Chondrocyte (in vitro differentiated cells): ENCODE data around the gene RSF1. TPM values are rescaled to one million over a fixed set of nuclear protein-coding genes. Genes with fewer than 3 reads are reported as not detected.
"Not testable (repeated sequence)": the region's sequence is repeated elsewhere in the genome, so short reads cannot be mapped to it uniquely, and the experiment has no call there.

Source experiments
- DNase-seq: peaks from one replicate; pipeline ENCODE4 v3.0.0; 2021; ENCODE audit warnings: mixed read lengths, low spot score
- H3K27ac Mint-ChIP-seq: one replicate; pipeline ENCODE4 v1.8.0; 2021; ENCODE audit warnings: mild to moderate bottlenecking, moderate library complexity, mixed read lengths; ENCODE audit not compliant: unreplicated experiment
- H3K27me3 Mint-ChIP-seq: 2 replicates; pipeline ENCODE4 v1.8.0; 2021; ENCODE audit warnings: low read depth, mixed read lengths
- H3K36me3 Mint-ChIP-seq: 2 replicates; pipeline ENCODE4 v1.8.0; 2021; ENCODE audit warnings: low read depth, mixed read lengths
- H3K4me1 Mint-ChIP-seq: 2 replicates; pipeline ENCODE4 v1.8.0; 2021; ENCODE audit warnings: low read depth, mild to moderate bottlenecking, mixed read lengths
- H3K4me3 Mint-ChIP-seq: one replicate; pipeline ENCODE4 v1.8.0; 2021; ENCODE audit warnings: mild to moderate bottlenecking, moderate library complexity, mixed read lengths; ENCODE audit not compliant: unreplicated experiment
- H3K9me3 Mint-ChIP-seq: 2 replicates; pipeline ENCODE4 v1.8.0; 2021; ENCODE audit warnings: low read depth, mixed read lengths
- long read RNA-seq: library from polyadenylated mRNA; stranded (forward); transcript quantifications from one replicate; pipeline ENCODE4 v2.0.0, GENCODE V29; 2021
- total RNA-seq: library from RNA; stranded (reverse); gene quantifications from 3 replicates; pipeline ENCODE4 v1.2.1, GENCODE V29; 2021
- TF ChIP-seq, protein P1 (sequence below): fragments of 200-600 bp; sonication (generic); IDR thresholded peaks from 2 replicates; pipeline ENCODE4 v1.5.0; 2021; ENCODE audit warnings: antibody characterized with exemption, mild to moderate bottlenecking, moderate library complexity

Gene RSF1, protein sequence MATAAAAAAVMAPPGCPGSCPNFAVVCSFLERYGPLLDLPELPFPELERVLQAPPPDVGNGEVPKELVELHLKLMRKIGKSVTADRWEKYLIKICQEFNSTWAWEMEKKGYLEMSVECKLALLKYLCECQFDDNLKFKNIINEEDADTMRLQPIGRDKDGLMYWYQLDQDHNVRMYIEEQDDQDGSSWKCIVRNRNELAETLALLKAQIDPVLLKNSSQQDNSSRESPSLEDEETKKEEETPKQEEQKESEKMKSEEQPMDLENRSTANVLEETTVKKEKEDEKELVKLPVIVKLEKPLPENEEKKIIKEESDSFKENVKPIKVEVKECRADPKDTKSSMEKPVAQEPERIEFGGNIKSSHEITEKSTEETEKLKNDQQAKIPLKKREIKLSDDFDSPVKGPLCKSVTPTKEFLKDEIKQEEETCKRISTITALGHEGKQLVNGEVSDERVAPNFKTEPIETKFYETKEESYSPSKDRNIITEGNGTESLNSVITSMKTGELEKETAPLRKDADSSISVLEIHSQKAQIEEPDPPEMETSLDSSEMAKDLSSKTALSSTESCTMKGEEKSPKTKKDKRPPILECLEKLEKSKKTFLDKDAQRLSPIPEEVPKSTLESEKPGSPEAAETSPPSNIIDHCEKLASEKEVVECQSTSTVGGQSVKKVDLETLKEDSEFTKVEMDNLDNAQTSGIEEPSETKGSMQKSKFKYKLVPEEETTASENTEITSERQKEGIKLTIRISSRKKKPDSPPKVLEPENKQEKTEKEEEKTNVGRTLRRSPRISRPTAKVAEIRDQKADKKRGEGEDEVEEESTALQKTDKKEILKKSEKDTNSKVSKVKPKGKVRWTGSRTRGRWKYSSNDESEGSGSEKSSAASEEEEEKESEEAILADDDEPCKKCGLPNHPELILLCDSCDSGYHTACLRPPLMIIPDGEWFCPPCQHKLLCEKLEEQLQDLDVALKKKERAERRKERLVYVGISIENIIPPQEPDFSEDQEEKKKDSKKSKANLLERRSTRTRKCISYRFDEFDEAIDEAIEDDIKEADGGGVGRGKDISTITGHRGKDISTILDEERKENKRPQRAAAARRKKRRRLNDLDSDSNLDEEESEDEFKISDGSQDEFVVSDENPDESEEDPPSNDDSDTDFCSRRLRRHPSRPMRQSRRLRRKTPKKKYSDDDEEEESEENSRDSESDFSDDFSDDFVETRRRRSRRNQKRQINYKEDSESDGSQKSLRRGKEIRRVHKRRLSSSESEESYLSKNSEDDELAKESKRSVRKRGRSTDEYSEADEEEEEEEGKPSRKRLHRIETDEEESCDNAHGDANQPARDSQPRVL (N-terminal part only)
- total RNA-seq, result 61.3 to 65.0 TPM (median 64.2 TPM) in 3 replicates
- long read RNA-seq, full-length matches to known transcripts, result 19 of 33 reads
- long read RNA-seq, partial matches to known transcripts, result 6 of 33 reads
- long read RNA-seq, other reads (novel, unspliced or antisense), result 8 of 33 reads

GRCh38 chr11:77820565-77821348 is at the start of gene RSF1, which contains the start of gene AAMDC:
Gene RSF1, minus strand, starts transcription at chr11:77820722. Its CDS starts 8 bp downstream, at chr11:77820714.
Gene AAMDC, plus strand, starts transcription at chr11:77821144. Its CDS starts 21,353 bp downstream, at chr11:77842497.
- H3K36me3 Mint-ChIP-seq, result peaks cover 2% of the 10 kb centered on the region
- H3K27me3 Mint-ChIP-seq, result no peaks in the 10 kb centered on the region
- TF ChIP-seq, protein P1, sequence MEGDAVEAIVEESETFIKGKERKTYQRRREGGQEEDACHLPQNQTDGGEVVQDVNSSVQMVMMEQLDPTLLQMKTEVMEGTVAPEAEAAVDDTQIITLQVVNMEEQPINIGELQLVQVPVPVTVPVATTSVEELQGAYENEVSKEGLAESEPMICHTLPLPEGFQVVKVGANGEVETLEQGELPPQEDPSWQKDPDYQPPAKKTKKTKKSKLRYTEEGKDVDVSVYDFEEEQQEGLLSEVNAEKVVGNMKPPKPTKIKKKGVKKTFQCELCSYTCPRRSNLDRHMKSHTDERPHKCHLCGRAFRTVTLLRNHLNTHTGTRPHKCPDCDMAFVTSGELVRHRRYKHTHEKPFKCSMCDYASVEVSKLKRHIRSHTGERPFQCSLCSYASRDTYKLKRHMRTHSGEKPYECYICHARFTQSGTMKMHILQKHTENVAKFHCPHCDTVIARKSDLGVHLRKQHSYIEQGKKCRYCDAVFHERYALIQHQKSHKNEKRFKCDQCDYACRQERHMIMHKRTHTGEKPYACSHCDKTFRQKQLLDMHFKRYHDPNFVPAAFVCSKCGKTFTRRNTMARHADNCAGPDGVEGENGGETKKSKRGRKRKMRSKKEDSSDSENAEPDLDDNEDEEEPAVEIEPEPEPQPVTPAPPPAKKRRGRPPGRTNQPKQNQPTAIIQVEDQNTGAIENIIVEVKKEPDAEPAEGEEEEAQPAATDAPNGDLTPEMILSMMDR, result peak; percentile 86
- H3K9me3 Mint-ChIP-seq, result no peaks in the 10 kb centered on the region
- peak within 1 kb of the TSS; percentile 97 for H3K27ac Mint-ChIP-seq
- peak within 1 kb of the TSS; percentile 99 for H3K4me3 Mint-ChIP-seq
- DNase-seq, result peak; percentile 99
- peaks cover 54% of the 10 kb centered on the region for H3K4me1 Mint-ChIP-seq

DNA sequence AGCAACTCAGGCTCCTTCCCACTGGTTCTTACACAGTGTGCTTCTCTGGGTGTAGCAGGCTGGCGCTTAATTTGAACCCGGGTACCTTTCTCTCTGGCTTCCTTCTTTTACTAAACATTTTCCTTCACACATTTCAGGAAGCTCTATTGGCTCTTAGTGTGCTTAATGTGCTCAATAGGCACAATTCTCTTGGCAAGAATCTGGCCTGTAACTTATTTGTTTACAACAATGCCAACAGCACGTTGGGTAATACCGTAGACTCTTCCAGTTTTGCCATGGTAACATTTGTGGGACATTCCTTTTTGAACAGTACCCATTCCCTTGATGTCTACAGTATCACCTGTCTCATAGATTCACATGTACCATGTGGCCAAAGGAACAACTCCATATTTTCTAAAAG is 48.2 kb upstream of the RSF1 start:
- Mint-ChIP-seq H3K36me3 (peaks cover 16% of the 10 kb centered on the region), H3K27ac (no peak overlapping the region), H3K4me3 (no peak overlapping the region), H3K27me3 (no peaks in the 10 kb centered on the region), H3K4me1 (peaks cover 24% of the 10 kb centered on the region), H3K9me3 (no peaks in the 10 kb centered on the region)
- TF ChIP-seq, protein P1, result no peak
- DNase-seq, result no peak

- no peaks in the 10 kb centered on the region for H3K27me3 Mint-ChIP-seq
- H3K27ac Mint-ChIP-seq, result peak overlapping the region; percentile 77
- DNase-seq, result no peak
These were observed 45.8 kb upstream of the RSF1 start for GRCh38 chr11:77866336-77866735.

GRCh38 chr11:77865805-77866204 is 45.3 kb upstream of the RSF1 start:
- peaks cover 24% of the 10 kb centered on the region for H3K4me1 Mint-ChIP-seq
- H3K4me3 Mint-ChIP-seq, result no peak overlapping the region
- TF ChIP-seq, protein P1, result no peak
- H3K9me3 Mint-ChIP-seq, result no peaks in the 10 kb centered on the region
- peaks cover 13% of the 10 kb centered on the region for H3K36me3 Mint-ChIP-seq
- no peaks in the 10 kb centered on the region for H3K27me3 Mint-ChIP-seq
- no peak for DNase-seq
- peak overlapping the region; percentile 77 for H3K27ac Mint-ChIP-seq

More at GRCh38 chr11:77866336-77866735, 45.8 kb upstream of the RSF1 start:
- H3K36me3 Mint-ChIP-seq, result peaks cover 13% of the 10 kb centered on the region
- TF ChIP-seq, protein P1, result no peak
- no peak overlapping the region for H3K4me3 Mint-ChIP-seq
- H3K9me3 Mint-ChIP-seq, result no peaks in the 10 kb centered on the region
- peaks cover 24% of the 10 kb centered on the region for H3K4me1 Mint-ChIP-seq

GRCh38 chr11:77861444-77861843 is 40.9 kb upstream of the RSF1 start:
- H3K36me3 Mint-ChIP-seq, H3K9me3 Mint-ChIP-seq, H3K27ac Mint-ChIP-seq, DNase-seq, H3K4me3 Mint-ChIP-seq, H3K27me3 Mint-ChIP-seq: not testable (repeated sequence)
- H3K4me1 Mint-ChIP-seq, result peaks cover 18% of the 10 kb centered on the region

DNA sequence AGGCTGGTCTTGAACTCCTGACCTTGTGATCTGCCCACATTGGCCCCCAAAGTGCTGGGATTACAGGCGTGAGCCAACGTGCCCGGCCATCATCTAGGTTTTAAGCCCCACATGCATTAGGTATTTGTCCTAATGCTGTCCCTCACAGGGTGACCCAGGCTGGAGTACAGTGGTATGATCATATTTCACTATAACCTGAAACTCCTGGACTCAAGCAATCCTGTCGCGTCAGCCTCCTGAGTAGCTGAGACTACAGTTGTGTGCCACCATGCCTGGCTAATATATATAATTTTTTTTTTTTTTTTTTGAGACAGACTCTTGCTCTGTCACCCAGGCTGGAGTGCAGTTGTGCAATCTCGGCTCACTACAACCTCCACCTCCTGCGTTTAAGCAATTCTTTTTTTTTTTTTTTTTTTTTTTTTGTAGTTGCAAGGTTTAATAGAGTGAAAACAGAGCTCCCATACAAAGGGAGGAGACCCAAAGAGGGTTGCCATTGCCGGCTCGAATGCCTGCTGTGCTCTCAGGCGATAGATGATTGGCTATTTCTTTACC is 37.5 kb upstream of the RSF1 start:
- not testable (repeated sequence) for H3K27me3 Mint-ChIP-seq, H3K9me3 Mint-ChIP-seq, H3K4me3 Mint-ChIP-seq, H3K27ac Mint-ChIP-seq, DNase-seq, H3K4me1 Mint-ChIP-seq
- peaks cover 26% of the 10 kb centered on the region for H3K36me3 Mint-ChIP-seq
